DMS53 treated with DMSO at 0.1 percent for 48 hours (cell line): ENCODE measurements around the gene ANAPC16.
"Not testable (repeated sequence)": the region's sequence is repeated elsewhere in the genome, so short reads cannot be mapped to it uniquely, and the experiment has no call there.

ENCODE experiments used
- DNase-seq: peaks from one replicate; lab custom pipeline; 2025; ENCODE audit not compliant: unreplicated experiment; lab: John Stamatoyannopoulos, UW

The ANAPC16 gene

DNA sequence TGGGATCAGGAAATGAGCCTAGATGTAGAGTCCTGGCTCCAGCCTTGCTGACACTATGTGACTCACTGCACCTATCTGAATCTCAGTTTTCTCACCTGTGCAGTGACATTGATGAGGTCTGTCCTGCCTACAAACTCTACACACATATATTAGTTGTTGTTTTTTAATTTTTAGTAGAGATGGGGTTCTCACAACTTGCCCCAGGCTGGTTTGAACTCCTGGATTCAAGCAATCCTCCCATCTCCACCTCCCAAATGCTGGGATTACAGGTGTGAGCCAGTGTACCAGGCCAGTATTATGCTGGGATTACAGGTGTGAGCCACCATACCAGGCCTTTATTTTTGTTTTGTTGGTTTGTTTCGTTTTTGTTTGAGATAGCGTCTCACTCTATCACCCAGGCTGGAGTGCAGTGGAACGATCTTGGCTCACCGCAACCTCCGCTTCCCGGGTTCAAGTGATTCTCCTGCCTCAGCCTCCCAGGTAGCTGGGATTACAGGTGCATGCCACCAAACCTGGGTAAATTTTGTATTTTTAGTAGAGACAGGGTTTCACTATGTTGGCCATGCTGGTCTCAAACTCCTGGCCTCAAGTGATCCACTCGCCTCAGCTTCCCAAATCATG is 46.1 kb downstream of the ANAPC16 start:
- no peak for DNase-seq

GRCh38 chr10:72263613-72264241 is 47.9 kb downstream of the ANAPC16 start:
- peak; percentile 94 for DNase-seq

- DNase-seq = no peak
Measured at GRCh38 chr10:72264536-72264935, 48.7 kb downstream of the ANAPC16 start.

DNA sequence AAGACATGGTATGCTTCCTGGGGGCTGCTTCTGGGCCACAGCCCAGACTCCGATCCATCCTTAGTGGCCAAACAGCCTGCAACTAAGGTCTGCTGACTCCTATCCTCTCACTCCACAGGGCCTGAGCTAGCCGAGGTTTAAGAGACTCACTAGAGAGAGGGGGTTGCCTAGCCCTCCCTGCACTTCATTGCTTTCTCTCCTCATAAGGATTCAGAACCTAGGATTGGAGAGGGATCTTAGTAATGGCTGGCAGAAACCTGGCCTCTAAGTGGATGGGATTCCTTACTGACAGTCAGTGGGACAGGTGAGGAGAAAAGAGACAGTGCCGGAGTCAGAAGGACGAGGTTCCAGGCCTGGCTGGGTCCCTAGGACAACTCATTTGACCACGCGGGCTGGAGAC is 49.7 kb downstream of the ANAPC16 start:
- DNase-seq = no peak

- no peak for DNase-seq
Measured at GRCh38 chr10:72265990-72266865, 50.4 kb downstream of the ANAPC16 start.

- no peak for DNase-seq
Measured at GRCh38 chr10:72267381-72267780, 51.6 kb downstream of the ANAPC16 start.

DNA sequence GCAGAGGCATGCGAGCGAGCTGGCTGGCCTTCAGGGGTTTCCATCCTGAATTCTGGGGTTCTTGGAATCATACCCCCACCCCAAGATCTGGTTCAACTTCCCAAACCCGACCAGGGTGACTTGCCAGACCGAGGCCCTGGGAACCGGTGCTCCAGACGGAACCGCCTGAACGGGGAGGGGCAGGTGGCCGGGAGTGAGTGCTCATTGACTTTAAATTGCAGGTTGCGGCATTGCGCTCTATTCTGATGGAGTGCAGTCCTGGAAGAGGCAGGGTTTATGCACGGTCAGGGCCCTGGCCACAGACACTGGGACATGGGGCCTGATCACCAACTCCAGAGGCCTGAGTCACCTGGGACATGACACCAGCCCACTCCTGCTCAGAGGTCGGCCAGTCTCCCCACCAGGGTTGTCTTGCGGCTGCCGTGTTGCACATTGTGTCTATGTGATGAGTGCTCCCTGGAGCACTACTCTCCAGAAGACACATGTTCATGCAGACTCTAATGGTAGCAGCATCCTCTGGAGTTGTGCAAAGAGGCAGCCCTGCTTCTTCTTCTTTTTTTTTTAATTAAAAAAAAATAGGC is 52.1 kb downstream of the ANAPC16 start:
- DNase-seq = no peak

DNA sequence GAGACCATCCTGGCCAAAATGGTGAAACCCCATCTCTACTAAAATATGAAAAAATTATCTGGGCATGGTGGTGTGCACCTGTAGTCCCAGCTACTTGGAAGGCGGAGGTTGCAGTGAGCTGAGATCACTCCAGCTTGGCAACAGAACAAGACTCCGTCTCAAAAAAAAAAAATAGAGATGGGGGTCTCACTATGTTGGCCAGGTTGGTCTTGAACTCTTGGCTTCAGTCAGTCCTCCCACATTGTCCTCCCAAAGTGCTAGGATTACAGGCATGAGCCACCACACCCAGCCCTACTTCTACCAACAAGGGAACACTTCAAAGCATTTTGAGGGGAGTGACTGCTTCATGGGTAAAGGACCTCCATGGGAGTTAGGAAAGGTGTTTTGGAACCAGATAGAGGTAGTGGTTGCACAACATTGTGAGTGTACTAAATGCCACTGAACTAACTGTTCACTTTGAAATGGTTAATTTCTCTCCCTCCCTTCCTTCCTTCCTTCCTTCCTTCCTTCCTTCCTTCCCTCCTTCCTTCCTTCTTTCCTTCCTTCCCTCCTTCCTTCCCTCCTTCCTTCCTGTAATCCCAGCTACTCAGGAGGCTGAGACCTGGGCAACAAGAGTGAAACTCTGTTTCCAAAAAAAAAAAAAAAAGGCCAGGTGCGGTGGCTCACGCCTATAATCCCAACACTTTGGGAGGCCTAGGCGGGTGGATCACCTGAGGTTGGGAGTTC is 52.8 kb downstream of the ANAPC16 start:
- not testable (repeated sequence) for DNase-seq

DNA sequence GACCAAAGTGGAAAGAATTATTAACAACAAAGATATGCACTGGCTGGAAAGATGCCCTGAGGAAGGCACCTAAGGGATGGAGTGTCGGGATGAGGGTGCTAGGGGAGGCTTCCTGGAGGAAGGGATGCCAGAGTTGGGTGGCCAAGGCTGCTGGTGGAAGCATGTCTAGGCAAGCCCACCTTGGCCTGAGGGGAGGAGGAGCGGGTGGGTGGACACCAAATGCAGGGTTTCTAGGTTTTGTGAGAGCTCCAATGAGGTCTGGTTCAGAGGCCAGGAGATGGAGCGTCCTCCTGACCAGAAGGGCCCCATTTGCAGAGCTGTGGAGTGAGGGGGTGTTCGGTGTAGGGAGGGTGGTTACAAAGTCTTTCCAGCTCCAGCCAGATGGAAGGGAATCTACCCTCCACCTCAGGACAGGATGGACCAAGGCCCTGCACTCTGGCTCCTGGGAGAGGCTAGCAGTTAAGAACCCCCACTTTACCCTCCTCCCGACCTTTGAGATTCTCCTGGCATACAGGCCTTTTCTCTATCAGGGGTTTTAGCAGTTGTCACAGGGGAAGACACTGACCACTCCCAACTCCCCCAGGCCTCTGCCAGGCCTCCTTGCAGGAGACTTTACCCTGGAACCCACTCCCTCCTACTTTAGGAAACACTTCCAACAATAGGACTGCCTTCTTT is 54.9 kb downstream of the ANAPC16 start:
- no peak for DNase-seq

GRCh38 chr10:72272689-72273409 is 57.0 kb downstream of the ANAPC16 start:
- peak; percentile 63 for DNase-seq

DNA sequence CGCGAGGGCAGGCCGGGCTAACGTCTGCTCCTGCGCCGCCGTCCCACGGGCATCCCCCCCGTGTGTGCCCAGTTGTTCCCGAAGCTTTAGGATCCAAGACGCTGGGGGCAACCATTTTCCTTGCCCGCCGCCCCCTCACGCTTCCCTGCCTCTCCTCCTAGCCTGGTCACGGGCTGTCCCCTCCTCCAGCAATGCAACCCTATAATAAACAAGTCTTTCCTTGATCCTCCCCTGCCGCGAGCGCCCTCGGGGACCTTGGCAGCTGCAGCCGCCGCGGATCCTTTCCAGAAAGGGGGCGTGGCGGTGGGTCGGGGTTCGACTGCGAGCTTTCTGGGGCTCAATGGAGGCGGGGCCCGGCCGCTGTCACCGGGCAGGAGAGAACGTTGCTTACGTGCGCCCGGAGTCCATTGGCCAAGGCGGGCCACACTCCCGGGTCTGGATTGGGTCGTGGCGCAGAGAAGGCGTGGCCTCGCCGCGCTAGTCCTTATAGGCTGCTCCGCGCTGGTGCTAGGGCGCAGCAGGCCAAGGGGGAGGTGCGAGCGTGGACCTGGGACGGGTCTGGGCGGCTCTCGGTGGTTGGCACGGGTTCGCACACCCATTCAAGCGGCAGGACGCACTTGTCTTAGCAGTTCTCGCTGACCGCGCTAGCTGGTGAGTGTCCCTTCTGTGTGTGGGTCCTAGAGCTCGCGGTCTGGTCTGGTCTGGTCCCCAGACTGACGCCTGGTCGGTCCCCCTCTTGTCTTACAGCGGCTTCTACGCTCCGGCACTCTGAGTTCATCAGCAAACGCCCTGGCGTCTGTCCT is 57.8 kb downstream of the ANAPC16 start, which contains the start of gene DDIT4:
DDIT4 (plus strand) TSS at position 515 of the 803 bp plus-strand sequence. CDS start 293 bp downstream, outside the sequence.
- peak; percentile 88 for DNase-seq

GRCh38 chr10:72274213-72274729 is 58.5 kb downstream of the ANAPC16 start:
- DNase-seq = no peak

- peak; percentile 12 for DNase-seq
Measured at GRCh38 chr10:72274730-72275350, 59.0 kb downstream of the ANAPC16 start.

- peak; percentile 40 for DNase-seq
Measured at GRCh38 chr10:72275351-72276012, 59.7 kb downstream of the ANAPC16 start.

GRCh38 chr10:72276013-72276387 is 60.2 kb downstream of the ANAPC16 start:
- peak; percentile 40 for DNase-seq

DNA sequence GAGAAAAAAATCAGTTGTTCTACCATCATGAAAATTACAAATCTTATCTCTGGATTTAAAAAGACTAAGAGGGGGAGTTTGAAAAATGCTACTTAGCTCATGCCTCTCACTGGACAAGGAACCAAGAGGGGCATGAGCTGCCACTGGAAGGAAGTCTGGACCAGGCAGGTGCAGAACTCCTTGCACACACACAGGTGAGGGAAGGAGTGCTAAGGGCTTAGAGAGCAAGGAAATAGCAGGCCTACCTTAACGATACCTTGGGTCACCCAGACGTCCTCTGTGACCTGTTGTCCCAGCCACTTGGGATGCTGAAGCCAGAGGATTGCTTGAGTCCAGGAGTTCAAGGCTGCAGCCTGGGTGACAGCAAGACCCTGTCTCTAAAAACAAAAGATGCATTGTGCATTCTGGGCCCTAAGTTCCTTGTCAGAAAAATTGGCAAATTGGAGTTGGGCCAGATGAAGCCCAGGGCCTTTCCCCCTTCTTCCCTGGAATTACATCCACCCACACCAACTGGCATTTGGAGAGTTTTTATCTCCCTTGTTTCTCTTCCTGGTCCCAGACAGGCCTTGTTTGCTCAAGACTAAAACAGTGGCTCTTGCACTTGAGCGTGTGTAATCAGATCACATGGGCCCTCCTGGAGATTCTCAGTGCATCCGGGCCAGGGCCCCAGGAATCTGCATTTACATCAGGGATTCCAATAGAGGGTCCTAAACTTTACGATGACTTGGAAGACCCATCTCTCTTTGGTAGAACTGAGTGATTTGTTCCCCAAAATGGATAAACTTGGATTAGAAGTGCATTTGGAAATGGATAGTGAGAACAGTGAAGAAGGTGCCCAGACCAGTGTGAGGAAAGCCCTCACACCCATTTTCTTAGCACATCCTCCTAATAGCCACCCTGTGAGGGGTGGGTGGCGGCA is 60.9 kb downstream of the ANAPC16 start:
- peak; percentile 61 for DNase-seq
